Dendritic cell treated with granulocyte-macrophage colony-stimulating factor and Interleukin-4, amounts not matched to agents 40 ng/mL and 50 ng/mL, for 4 days (primary cell): ENCODE results near the gene SGK2.

Experiments used
- H3K27ac Mint-ChIP-seq: one replicate; pipeline ENCODE4 v1.8.0; 2022; ENCODE audit warnings: mild to moderate bottlenecking, mixed read lengths
- H3K27me3 Mint-ChIP-seq: one replicate; pipeline ENCODE4 v1.8.0; 2022; ENCODE audit warnings: mild to moderate bottlenecking, mixed read lengths
- H3K36me3 Mint-ChIP-seq: one replicate; pipeline ENCODE4 v1.8.0; 2022; ENCODE audit warnings: low read depth, mixed read lengths
- H3K4me1 Mint-ChIP-seq: one replicate; pipeline ENCODE4 v1.8.0; 2022; ENCODE audit warnings: low read depth, mixed read lengths
- H3K4me3 Mint-ChIP-seq: one replicate; pipeline ENCODE4 v1.8.0; 2022; ENCODE audit warnings: mild to moderate bottlenecking, moderate library complexity, mixed read lengths
- H3K9me3 Mint-ChIP-seq: one replicate; pipeline ENCODE4 v1.8.0; 2022; ENCODE audit warnings: mixed read lengths
- intact Hi-C: fragments of 100-400 bp; cut with micrococcal nuclease; formaldehyde crosslinking; loops from one replicate; pipeline ENCODE4 v1.15.0; 2022

Gene SGK2

GRCh38 chr20:43539975-43540672 lies 18.7 kb upstream of the SGK2 start:
- Mint-ChIP-seq H3K36me3 (peaks cover 51% of the 10 kb centered on the region), H3K9me3 (no peaks in the 10 kb centered on the region), H3K27ac (no peak overlapping the region), H3K4me3 (no peak overlapping the region), H3K27me3 (no peaks in the 10 kb centered on the region), H3K4me1 (peaks cover 5% of the 10 kb centered on the region)
- intact Hi-C loops = no loop called here

GRCh38 chr20:43540673-43541060 lies 18.2 kb upstream of the SGK2 start:
- no peaks in the 10 kb centered on the region for H3K27me3 Mint-ChIP-seq
- H3K27ac Mint-ChIP-seq = no peak overlapping the region
- H3K4me1 Mint-ChIP-seq = peaks cover 5% of the 10 kb centered on the region
- no peak overlapping the region for H3K4me3 Mint-ChIP-seq
- peaks cover 50% of the 10 kb centered on the region for H3K36me3 Mint-ChIP-seq
- intact Hi-C loops = no loop called here
- H3K9me3 Mint-ChIP-seq = no peaks in the 10 kb centered on the region

- peaks cover 45% of the 10 kb centered on the region for H3K36me3 Mint-ChIP-seq
- intact Hi-C loops = no loop called here
Measured at GRCh38 chr20:43541214-43541613, 17.6 kb upstream of the SGK2 start.

GRCh38 chr20:43542161-43542560 lies 16.7 kb upstream of the SGK2 start:
- intact Hi-C loops = no loop called here
- Mint-ChIP-seq H3K27ac (no peak overlapping the region), H3K36me3 (peaks cover 39% of the 10 kb centered on the region), H3K4me3 (no peak overlapping the region), H3K9me3 (peaks cover 2% of the 10 kb centered on the region), H3K4me1 (peaks cover 5% of the 10 kb centered on the region), H3K27me3 (no peaks in the 10 kb centered on the region)

More at GRCh38 chr20:43541214-43541613, 17.6 kb upstream of the SGK2 start:
- no peaks in the 10 kb centered on the region for H3K9me3 Mint-ChIP-seq
- H3K4me3 Mint-ChIP-seq = no peak overlapping the region
- peaks cover 5% of the 10 kb centered on the region for H3K4me1 Mint-ChIP-seq
- H3K27ac Mint-ChIP-seq = no peak overlapping the region
- H3K27me3 Mint-ChIP-seq = no peaks in the 10 kb centered on the region

- H3K27me3 Mint-ChIP-seq = no peaks in the 10 kb centered on the region
Measured at GRCh38 chr20:43542674-43543073, 16.2 kb upstream of the SGK2 start.

GRCh38 chr20:43543138-43543537 lies 15.7 kb upstream of the SGK2 start:
- Mint-ChIP-seq H3K9me3 (peaks cover 9% of the 10 kb centered on the region), H3K36me3 (peaks cover 49% of the 10 kb centered on the region), H3K27ac (no peak overlapping the region), H3K4me3 (no peak overlapping the region), H3K4me1 (peaks cover under 1% of the 10 kb centered on the region), H3K27me3 (no peaks in the 10 kb centered on the region)
- intact Hi-C loops = no loop called here

More at GRCh38 chr20:43542674-43543073, 16.2 kb upstream of the SGK2 start:
- Mint-ChIP-seq H3K9me3 (peaks cover 7% of the 10 kb centered on the region), H3K36me3 (peaks cover 45% of the 10 kb centered on the region), H3K4me3 (no peak overlapping the region), H3K4me1 (peaks cover 5% of the 10 kb centered on the region), H3K27ac (no peak overlapping the region)
- intact Hi-C loops = no loop called here

- H3K4me3 Mint-ChIP-seq = no peak overlapping the region
- peaks cover 41% of the 10 kb centered on the region for H3K36me3 Mint-ChIP-seq
- no peak overlapping the region for H3K27ac Mint-ChIP-seq
- H3K27me3 Mint-ChIP-seq = no peaks in the 10 kb centered on the region
- intact Hi-C loops = no loop called here
- peaks cover 9% of the 10 kb centered on the region for H3K9me3 Mint-ChIP-seq
- no peaks in the 10 kb centered on the region for H3K4me1 Mint-ChIP-seq
Measured at GRCh38 chr20:43544501-43544900, 14.3 kb upstream of the SGK2 start.

- H3K27me3 Mint-ChIP-seq = no peaks in the 10 kb centered on the region
- H3K27ac Mint-ChIP-seq = no peak overlapping the region
- no peaks in the 10 kb centered on the region for H3K4me1 Mint-ChIP-seq
- peaks cover 31% of the 10 kb centered on the region for H3K36me3 Mint-ChIP-seq
- H3K9me3 Mint-ChIP-seq = peaks cover 9% of the 10 kb centered on the region
- intact Hi-C loops = no loop called here
- no peak overlapping the region for H3K4me3 Mint-ChIP-seq
Measured at GRCh38 chr20:43545837-43546578, 12.8 kb upstream of the SGK2 start.

GRCh38 chr20:43548273-43548880 lies 10.4 kb upstream of the SGK2 start:
- no peaks in the 10 kb centered on the region for H3K27me3 Mint-ChIP-seq
- H3K36me3 Mint-ChIP-seq = peaks cover 28% of the 10 kb centered on the region
- H3K4me3 Mint-ChIP-seq = no peak overlapping the region
- no peaks in the 10 kb centered on the region for H3K4me1 Mint-ChIP-seq
- intact Hi-C loops = no loop called here
- H3K9me3 Mint-ChIP-seq = peaks cover 9% of the 10 kb centered on the region
- no peak overlapping the region for H3K27ac Mint-ChIP-seq

- no peak overlapping the region for H3K4me3 Mint-ChIP-seq
- H3K4me1 Mint-ChIP-seq = no peaks in the 10 kb centered on the region
- peaks cover 28% of the 10 kb centered on the region for H3K36me3 Mint-ChIP-seq
- H3K27ac Mint-ChIP-seq = no peak overlapping the region
- peaks cover 9% of the 10 kb centered on the region for H3K9me3 Mint-ChIP-seq
- no peaks in the 10 kb centered on the region for H3K27me3 Mint-ChIP-seq
- intact Hi-C loops = no loop called here
Measured at GRCh38 chr20:43549416-43550065, 9.3 kb upstream of the SGK2 start.

- peaks cover 8% of the 10 kb centered on the region for H3K4me1 Mint-ChIP-seq
- H3K27ac Mint-ChIP-seq = no peak overlapping the region
- H3K4me3 Mint-ChIP-seq = no peak overlapping the region
- no peaks in the 10 kb centered on the region for H3K27me3 Mint-ChIP-seq
- H3K9me3 Mint-ChIP-seq = peaks cover 9% of the 10 kb centered on the region
- H3K36me3 Mint-ChIP-seq = peaks cover 22% of the 10 kb centered on the region
- intact Hi-C loops = no loop called here
Measured at GRCh38 chr20:43550456-43550855, 8.4 kb upstream of the SGK2 start.

GRCh38 chr20:43554369-43554768 lies 4.5 kb upstream of the SGK2 start:
- H3K4me1 Mint-ChIP-seq = peaks cover 42% of the 10 kb centered on the region
- H3K36me3 Mint-ChIP-seq = peaks cover 6% of the 10 kb centered on the region
- H3K27me3 Mint-ChIP-seq = no peaks in the 10 kb centered on the region
- intact Hi-C loops = no loop called here
- H3K27ac Mint-ChIP-seq = no peak overlapping the region
- no peaks in the 10 kb centered on the region for H3K9me3 Mint-ChIP-seq
- H3K4me3 Mint-ChIP-seq = no peak overlapping the region

- no peak overlapping the region for H3K27ac Mint-ChIP-seq
- no peak overlapping the region for H3K4me3 Mint-ChIP-seq
- H3K27me3 Mint-ChIP-seq = no peaks in the 10 kb centered on the region
- H3K4me1 Mint-ChIP-seq = peaks cover 51% of the 10 kb centered on the region
- intact Hi-C loops = no loop called here
- H3K36me3 Mint-ChIP-seq = no peaks in the 10 kb centered on the region
- no peaks in the 10 kb centered on the region for H3K9me3 Mint-ChIP-seq
Measured at GRCh38 chr20:43559147-43559987, 540 bp downstream of the SGK2 start.
